Astrocyte of the cerebellum (primary cell): ENCODE measurements around the gene PFDN4.

Source experiments
- DNase-seq: peaks from one replicate; pipeline ENCODE4 v3.0.0-alpha.2; 2011; ENCODE audit warnings: low read depth
- H3K4me3 ChIP-seq: 2 replicates; pipeline ENCODE4 v1.5.1; 2011; ENCODE audit warnings: mild to moderate bottlenecking, low read depth, low read length, moderate library complexity
- in situ Hi-C: cut with HindIII; loops from 2 replicates; pipeline ENCODE4 v1.10.0; 2017; ENCODE audit warnings: low sequenced_read_pairs
- TF ChIP-seq, protein P1 (sequence below): IDR thresholded peaks from 2 replicates; pipeline ENCODE4 v1.5.1; 2012; ENCODE audit warnings: low read length, low read depth, moderate library complexity, mild to moderate bottlenecking; ENCODE audit errors: missing control alignments

PFDN4 gene

DNA sequence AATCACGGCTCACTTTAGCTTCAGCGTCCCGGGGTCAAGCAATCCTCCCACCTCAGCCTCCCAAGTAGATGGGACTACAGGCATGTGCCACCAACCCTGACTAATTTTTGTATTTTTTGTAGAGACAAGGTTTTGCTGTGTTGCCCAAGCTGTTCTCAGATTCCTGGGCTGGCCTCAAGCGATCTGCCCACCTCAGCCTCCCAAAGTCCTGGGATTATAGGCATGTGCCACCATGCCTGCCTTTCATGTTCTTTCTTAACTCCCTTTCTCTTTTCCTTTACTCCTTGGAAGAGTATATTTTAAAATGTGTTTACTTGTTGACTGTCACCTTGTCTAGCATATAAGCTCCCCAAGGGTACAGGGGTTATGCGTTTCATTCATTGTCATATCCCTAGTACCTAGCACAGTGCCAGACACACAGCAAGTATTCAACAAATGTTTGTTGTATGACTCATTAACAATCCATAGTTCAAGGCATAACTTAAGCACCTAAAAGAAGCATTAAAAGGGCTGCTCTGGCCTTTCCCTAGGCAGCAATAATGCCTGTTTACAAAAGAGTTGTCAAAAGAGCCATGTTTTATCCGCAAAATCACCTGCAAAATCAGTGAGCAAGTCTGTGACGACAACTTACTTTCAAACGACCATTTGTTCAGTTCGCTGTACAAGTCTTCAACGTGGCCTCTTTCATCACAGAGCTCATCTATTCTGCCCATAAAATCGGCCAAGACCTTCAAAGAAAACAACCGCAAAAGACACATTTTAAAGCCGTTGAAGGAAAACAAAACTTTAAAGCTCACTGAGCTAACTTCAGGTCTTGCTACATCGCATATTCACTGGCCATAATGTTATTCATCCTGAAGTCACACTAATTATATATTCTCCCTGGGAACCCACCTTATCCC, 38.7 kb upstream of the PFDN4 start:
- DNase-seq, result no peak
- TF ChIP-seq, protein P1, sequence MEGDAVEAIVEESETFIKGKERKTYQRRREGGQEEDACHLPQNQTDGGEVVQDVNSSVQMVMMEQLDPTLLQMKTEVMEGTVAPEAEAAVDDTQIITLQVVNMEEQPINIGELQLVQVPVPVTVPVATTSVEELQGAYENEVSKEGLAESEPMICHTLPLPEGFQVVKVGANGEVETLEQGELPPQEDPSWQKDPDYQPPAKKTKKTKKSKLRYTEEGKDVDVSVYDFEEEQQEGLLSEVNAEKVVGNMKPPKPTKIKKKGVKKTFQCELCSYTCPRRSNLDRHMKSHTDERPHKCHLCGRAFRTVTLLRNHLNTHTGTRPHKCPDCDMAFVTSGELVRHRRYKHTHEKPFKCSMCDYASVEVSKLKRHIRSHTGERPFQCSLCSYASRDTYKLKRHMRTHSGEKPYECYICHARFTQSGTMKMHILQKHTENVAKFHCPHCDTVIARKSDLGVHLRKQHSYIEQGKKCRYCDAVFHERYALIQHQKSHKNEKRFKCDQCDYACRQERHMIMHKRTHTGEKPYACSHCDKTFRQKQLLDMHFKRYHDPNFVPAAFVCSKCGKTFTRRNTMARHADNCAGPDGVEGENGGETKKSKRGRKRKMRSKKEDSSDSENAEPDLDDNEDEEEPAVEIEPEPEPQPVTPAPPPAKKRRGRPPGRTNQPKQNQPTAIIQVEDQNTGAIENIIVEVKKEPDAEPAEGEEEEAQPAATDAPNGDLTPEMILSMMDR, result no peak
- H3K4me3 ChIP-seq, result no peak overlapping the region
- in situ Hi-C loops, result no loop called here

DNA sequence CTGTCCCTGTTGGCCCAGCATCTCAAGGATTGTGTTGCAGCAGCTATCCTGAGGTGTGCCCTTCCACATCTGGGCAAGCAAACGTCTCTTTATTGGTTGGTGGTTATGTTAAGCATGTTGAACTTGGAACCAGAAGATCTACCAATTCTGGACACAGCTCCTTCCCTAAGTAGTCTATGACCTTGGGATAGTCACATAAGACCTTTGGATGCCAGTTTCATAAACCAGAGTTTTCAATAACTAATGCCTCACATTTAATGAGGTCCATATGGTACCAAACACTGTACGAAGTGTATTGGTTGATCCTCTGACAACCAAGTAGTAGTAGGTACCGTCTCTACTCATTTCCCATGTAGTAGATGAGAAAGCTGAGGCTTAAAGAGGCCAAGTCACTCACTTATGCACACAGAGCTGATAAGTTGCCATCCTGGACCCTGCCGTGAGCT, 37.8 kb upstream of the PFDN4 start:
- TF ChIP-seq, protein P1, result no peak
- no peak overlapping the region for H3K4me3 ChIP-seq
- in situ Hi-C loops, result no loop called here
- DNase-seq, result no peak

DNA sequence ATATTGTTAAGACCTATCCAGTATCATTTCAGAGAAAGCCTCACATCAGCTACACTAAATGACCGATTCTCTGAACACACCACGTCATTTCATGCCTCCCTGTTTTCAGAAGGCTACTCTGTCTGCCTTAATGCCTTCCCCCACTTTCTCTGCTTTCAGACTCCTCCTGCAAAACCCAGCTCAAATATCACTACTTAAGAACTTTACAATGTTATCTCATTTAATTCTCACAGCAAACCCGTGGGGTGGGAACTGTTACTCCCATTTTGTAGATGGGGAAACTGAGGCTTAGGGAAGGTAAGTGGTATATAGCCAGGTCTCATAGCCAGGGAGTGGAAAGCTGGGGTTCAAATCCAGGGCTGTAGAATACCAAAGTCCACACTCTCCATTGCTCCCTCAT, 36.9 kb upstream of the PFDN4 start:
- in situ Hi-C loops, result no loop called here
- no peak for DNase-seq
- TF ChIP-seq, protein P1, result no peak
- H3K4me3 ChIP-seq, result no peak overlapping the region

DNA sequence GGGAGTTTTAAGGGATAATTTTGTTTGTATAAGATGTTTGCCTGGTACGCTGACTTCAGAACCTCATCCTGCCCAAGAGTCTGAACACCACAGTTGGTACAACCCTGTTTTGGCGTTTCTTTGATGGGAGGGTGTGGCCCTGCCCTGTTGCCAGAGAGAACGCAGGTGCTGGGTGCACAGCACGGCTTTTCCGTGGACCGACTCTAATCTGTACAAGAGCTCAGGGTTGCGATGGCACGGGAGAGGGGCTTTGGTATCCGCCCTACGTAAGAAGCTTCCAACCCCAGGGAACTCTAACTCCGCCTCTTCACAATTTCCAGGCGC, 35.4 kb upstream of the PFDN4 start:
- peak overlapping the region; percentile 30 for H3K4me3 ChIP-seq
- in situ Hi-C loops, result no loop called here
- no peak for DNase-seq
- TF ChIP-seq, protein P1, result no peak

DNA sequence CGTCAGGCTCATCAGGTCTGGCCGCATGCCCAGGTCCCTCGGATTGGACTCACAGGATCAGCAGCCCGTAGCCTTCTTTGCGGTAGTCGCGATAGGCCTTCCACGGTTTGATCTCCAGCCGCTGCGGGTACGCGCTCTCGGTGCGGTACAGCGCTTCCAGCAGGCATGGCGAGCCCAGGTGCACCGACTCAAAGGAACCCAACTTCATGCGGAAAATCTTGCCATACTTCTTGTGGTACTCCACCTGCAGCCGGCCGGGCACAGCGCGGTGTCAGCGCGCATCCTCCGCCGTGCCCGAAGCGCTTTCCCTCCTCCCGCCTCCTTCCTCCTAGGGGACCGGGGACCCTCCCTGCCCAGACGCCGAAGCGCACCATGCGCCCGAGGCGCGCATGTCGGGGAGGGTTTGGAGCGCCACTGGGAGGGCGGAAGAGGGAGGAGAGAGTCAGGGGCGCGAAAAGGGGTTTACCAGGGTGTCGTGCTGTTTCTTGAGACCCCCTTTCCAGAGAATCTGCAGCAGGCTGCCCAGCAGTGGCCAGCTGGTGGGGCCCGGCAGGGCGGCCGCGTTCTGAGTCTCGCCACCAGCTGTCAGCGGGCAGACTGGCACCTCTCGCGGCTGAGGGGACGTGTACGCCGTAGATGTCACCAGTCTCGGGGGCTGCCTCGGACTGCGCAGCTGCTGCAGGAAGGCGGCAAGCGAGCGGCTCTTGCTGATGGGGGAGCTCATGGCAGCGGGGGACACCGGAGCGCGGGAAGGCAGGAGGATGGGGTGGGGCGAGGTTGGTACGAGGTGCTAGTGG, 34.8 kb upstream of the PFDN4 start:
- in situ Hi-C loops, result no loop called here
- H3K4me3 ChIP-seq, result peak overlapping the region; percentile 30
- no peak for DNase-seq
- TF ChIP-seq, protein P1, result no peak

DNA sequence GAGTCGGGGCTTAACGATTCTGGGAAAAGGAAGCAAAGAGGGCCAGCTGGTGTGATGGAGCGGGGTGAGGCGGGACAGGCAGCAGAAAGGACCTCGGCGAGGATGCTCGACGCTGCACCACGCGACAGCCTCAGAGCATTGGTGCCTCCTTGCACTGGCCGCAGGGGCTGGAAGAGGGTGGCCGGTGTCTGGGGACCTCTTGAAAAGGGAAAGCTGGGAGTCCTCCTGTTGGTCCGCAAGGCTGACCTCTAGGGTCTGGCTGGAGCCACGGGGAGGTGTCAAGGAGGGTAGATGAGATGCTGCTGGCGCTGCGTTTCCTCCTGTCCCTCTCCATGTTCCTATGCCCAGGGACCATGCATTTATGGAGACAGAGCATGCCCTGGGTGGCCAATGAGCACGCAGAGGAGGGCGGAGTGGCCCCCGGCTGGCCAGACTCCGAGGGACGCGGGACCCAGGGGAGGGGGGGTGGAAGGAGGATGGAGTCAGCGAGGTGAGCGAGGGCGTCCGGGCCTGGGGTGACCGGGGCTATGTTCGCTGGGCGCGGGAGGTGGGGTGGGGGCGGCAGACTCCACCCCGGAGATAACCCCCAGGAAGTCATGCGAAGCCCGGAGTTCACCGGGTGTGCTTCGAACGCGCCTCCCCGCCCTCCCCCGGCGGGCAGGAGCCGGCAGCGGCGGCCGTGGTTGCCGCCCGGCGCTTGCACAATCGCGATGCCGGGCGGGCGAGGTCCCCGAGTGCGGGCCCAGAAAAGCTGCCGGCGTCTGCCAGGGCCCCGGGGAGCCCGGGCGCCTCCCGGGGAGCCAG, 34.0 kb upstream of the PFDN4 start, which contains the start of gene CYP24A1:
Gene CYP24A1 (minus strand): TSS at position 334 of the 804 bp plus-strand sequence. CDS start 407 bp downstream, outside the sequence.
- H3K4me3 ChIP-seq, result peak within 1 kb of the TSS; percentile 30
- TF ChIP-seq, protein P1, result no peak
- in situ Hi-C loops, result no loop called here
- DNase-seq, result no peak
